GM18517 (cell line): ENCODE measurements around the gene SARDH.
"Not testable (repeated sequence)": the region's sequence is repeated elsewhere in the genome, so short reads cannot be mapped to it uniquely, and the experiment has no call there.

ENCODE experiments used
- ATAC-seq: cut with Tn5 transposase; IDR thresholded peaks from one replicate; pipeline ENCODE4 v1.9.1; 2021; ENCODE audit warnings: mild to moderate bottlenecking, moderate library complexity; ENCODE audit not compliant: unreplicated experiment

The SARDH gene

GRCh38 chr9:133761641-133762248 is 23.6 kb upstream of the SARDH start:
- ATAC-seq: no peak

DNA sequence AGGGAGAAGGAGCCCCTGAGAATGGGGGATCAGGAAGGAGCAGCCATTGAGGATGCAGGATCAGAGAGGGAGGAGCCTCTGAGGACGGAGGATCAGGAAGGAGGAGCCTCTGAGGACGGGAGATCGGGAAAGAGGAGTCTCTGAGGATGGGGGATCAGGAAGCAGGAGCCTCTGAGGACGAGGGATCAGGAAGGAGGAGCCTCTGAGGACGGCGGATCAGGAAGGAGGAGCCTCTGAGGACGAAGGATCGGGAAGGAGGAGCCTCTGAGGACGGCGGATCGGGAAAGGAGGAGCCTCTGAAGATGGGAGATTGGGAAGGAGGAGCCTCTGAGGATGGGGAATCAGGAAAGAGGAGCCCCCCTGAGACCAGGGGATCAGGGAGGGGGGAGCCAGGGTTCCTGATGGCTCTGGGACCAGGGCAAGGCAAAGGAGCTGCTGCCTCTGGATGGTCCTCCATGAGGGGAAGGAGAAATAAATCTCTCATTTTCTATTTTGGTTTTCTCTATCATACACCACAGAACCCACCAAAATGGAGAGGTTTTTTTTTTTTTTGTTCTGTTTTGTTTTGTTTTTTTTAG is 22.6 kb upstream of the SARDH start:
- no peak for ATAC-seq

GRCh38 chr9:133759946-133760345 is 21.8 kb upstream of the SARDH start:
- no peak for ATAC-seq

DNA sequence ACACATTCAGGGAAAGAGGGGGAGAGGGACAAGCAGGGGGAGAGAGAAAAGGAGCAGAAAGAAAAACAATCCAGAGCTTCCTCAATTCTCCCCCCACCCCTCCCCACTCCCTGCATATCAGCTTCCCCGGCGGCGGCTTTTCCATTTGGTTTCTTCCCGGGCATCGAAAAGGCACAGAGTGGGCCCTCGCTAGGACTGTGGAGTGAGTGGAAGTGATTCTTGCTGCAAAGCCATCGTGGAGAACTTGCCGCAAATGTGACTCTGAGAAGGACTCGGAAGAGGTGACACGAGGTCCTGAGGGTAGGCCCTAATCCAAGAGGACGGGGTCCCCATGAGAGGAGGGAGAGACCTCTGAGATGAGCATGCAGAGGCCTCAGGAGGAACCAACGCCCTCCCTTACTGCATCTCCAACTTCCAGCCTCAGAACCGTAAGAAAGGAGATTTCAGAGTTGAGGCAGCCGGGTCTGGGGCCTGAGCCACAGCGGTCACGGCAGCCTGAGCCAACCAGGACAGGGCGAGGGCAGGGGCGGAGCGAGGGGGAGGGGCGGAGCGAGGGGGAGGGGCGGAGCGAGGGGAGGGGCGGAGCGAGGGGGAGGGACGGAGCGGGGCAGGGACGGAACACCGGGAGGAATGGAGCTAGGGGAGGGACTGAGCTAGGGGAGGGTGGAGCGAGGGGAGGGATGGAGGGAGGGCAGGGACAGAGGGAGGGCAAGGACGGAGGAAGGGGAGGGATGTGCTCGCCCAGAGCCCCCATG is 21.2 kb upstream of the SARDH start:
- ATAC-seq: no peak

- no peak for ATAC-seq
Measured at GRCh38 chr9:133758228-133758627, 20.1 kb upstream of the SARDH start.

GRCh38 chr9:133754688-133755227 is 16.6 kb upstream of the SARDH start:
- ATAC-seq: no peak

- no peak for ATAC-seq
Measured at GRCh38 chr9:133754187-133754586, 16.0 kb upstream of the SARDH start.

DNA sequence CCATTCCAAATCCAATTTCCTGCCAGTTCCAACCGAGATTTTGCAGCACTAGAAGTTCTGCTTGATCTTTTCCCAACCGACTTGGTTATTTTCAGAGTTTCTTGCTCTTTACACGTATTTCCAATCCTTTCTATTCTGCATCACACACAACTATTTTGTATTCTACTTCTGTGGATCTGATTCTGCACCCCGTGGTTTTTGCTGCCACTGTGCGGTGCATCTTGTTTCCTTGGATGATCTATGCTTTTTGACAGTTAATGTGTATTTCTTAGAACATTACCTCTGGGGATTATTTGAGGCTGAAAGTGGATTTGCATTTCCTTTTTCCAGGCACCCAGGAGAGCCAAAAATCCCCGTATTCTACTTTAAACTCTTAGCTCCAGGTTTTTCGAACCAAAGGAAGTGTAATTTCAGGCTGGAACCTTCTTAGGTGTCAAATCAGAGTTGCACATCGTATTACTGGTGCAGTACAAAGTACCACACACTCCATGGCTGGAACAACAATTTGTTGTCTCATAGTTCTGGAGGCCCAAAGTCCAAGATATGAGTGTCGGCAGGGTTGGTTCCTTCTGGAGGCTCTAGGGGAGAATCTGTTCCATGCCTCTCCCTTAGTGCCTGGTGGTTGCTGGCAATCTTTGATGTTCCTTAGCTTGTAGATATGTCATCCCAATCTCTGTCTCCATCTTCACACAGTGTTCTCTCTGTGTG is 14.7 kb upstream of the SARDH start:
- no peak for ATAC-seq

DNA sequence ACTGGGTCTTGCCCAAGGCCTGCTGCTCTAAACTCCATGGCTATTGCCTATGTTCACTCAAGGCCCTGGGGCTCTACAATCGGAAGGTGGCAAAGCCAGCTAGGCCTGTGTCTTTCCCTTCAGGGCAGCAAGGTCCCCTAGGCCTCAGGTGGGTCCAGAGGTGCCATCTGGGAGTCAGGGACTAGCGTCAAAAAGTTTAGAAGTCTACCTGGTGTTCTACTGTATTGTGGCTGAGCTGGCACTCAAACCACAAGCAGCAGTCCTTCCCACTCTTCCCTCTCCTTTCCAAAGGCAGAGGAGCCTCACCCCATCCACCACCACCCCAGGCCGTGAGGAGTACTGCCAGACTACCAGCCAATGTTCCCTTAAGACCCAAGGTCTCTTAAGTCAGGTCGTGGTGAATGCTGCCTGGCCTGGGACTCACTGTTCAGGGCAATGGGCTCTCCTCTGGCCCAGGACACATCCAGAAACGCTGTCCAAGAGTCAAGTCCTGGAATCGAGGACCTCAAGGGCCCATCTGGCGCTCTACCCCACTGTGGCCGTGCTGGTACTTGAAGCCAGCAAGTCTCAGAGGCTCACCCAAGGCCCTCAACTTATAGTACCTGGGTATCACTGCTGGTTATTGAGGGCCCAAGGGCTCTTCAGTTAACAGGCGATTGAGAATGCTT is 13.0 kb upstream of the SARDH start:
- no peak for ATAC-seq

DNA sequence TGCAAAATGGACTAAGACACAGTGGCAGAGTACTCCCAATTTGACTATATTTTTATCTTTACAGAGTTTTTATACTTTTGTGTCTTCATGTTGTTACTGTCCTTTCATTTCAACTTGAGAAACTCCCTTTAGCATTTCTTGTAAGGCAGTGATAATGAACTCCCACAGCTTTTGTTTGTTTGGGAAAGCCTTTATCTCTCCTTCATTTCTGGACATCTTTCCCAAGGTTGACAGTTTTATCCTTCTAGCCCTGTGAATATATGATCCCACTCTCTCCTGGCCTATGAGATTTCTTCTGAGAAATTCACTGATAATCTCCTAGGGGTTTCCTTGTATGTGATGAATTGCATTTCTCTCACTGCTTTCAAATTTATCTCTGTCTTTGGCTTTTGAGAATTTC is 9.2 kb upstream of the SARDH start:
- ATAC-seq: no peak

DNA sequence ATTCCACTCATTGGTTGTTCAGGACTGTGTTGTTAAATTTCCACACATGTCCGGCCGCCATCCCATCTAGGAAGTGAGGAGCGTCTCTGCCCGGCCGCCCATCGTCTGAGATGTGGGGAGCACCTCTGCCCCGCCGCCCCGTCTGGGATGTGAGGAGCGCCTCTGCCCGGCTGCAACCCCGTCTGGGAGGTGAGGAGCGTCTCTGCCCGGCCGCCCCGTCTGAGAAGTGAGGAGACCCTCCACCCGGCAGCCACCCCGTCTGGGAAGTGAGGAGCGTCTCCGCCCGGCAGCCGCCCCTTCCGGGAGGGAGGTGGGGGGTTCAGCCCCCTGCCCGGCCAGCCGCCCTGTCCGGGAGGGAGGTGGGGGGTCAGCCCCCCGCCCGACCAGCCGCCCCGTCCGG is 6.4 kb upstream of the SARDH start:
- not testable (repeated sequence) for ATAC-seq

DNA sequence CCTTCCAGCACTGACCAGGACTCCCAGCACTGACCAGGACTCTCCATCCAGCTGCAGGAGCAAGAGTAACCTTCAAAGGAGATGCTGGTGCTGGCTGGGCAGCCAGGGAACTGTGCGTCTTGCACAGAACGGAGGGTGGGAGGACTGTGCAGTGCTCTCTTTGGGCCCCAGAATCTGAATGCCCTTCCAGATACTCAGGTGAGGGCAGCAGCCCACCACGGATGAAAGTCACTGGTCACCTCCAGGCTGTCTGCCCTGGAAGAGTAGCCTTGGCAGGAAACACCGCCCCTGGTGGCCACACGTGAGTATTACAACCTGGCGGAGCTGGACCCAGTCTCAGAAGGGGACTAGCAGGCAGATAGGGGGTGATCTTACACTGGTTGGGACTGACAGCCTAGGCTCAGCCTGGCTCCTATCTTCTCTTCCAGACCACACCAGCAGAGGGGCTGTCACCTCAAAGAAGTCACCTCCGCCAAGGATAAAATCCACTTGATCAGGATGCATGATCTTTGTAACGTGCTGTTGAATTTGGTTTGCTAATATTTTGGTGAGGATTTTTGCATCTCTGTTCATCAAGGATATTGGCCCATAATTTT is 4.8 kb upstream of the SARDH start:
- no peak for ATAC-seq

- no peak for ATAC-seq
Measured at GRCh38 chr9:133742251-133742650, 4.1 kb upstream of the SARDH start.

- ATAC-seq: no peak
Measured at GRCh38 chr9:133741716-133742115, 3.6 kb upstream of the SARDH start.

- no peak for ATAC-seq
Measured at GRCh38 chr9:133740911-133741310, 2.8 kb upstream of the SARDH start.

- no peak for ATAC-seq
Measured at GRCh38 chr9:133739408-133740280, 1.5 kb upstream of the SARDH start.

DNA sequence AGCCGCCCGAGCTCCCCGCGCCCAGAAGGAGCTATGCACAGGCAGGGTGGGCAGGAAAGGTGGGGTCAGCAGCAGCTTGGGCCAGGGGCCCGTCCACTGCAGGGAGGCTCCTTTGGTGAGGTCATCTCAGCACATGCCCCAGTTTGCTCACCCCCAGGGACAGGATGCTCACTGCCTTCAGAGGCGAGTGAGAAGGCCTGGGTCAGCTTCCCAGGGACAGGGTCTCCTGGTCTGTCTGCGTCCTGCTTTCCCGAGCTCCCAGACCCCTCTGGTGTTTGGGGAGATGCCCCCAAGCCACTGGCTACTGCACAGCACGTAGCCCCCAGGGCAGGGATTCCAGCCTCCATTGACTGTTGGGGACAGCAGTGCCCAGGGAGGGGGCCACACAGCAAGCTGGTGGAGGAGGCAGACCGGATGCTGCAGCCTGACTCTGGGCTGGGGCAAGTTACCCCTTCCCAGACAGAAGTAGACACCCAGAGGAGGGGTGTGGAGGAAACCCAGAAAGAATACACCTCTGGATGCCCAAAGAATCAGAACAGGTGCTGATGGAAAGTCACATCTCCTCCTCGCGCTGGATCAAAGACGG is 581 bp upstream of the SARDH start:
- no peak for ATAC-seq

GRCh38 chr9:133737071-133737773 is 930 bp downstream of the SARDH start:
- no peak for ATAC-seq

- ATAC-seq: no peak
Measured at GRCh38 chr9:133735931-133736330, 2.2 kb downstream of the SARDH start.
